HEK293 (cell line): ENCODE results near the gene GALNT6.

ENCODE experiments used
- CTCF ChIA-PET: fragments of 350-600 bp; formaldehyde crosslinking; extraction: SDS; loops from one replicate; lab custom pipeline; 2021; ENCODE audit warnings: antibody characterized with exemption; lab: Yijun Ruan, JAX
- POLR2A ChIA-PET: fragments of 300-600 bp; formaldehyde crosslinking; extraction: SDS; loops from one replicate; lab custom pipeline; 2020; ENCODE audit warnings: antibody characterized with exemption, inconsistent platforms; lab: Yijun Ruan, JAX
- H3K27ac ChIP-seq: fragments of 200-500 bp; sonication (Bioruptor generic); 2 replicates; pipeline ENCODE4 v1.5.1; 2014; ENCODE audit warnings: low read depth, low read length, control low read depth, inconsistent platforms; ENCODE audit errors: extremely low read depth
- H3K36me3 ChIP-seq, 2 experiments: fragments of 200-500 bp in 1 of 2; sonication (Bioruptor generic) in 1 of 2; 1 replicate in 1 of 2; 2 replicates in 1 of 2; pipeline ENCODE4 v1.5.1; 2014 to 2017; ENCODE audit warnings: inconsistent platforms in 2 of 2, low read length in 2 of 2; ENCODE audit not compliant: control insufficient read depth in 2 of 2, insufficient read depth in 1 of 2
- H3K4me1 ChIP-seq: fragments of 200-500 bp; sonication (Bioruptor generic); 2 replicates; pipeline ENCODE4 v1.5.1; 2014; ENCODE audit warnings: mild to moderate bottlenecking, low read length, inconsistent platforms; ENCODE audit not compliant: control insufficient read depth, insufficient read depth
- H3K4me3 ChIP-seq: 2 replicates; pipeline ENCODE4 v1.5.1; 2011; ENCODE audit warnings: low read depth, mild to moderate bottlenecking, control low read depth, low read length, moderate library complexity
- H3K9me3 ChIP-seq: fragments of 200-500 bp; sonication (Bioruptor generic); 2 replicates; pipeline ENCODE4 v1.5.1; 2014; ENCODE audit warnings: low read depth, low read length, inconsistent platforms; ENCODE audit not compliant: control insufficient read depth, insufficient read depth
- GFI1B ChIP-seq: fragments of 450-650 bp; formaldehyde crosslinking; IDR thresholded peaks from 2 replicates; pipeline ENCODE4 v1.5.1; 2016; ENCODE audit warnings: missing biosample characterization, missing genetic modification characterization
- IKZF3 ChIP-seq: fragments of 450-650 bp; IDR thresholded peaks from 2 replicates; pipeline ENCODE4 v1.5.0; 2018; ENCODE audit warnings: missing biosample characterization, mild to moderate bottlenecking, missing genetic modification characterization, moderate library complexity
- SCRT2 ChIP-seq: fragments of 450-650 bp; formaldehyde crosslinking; IDR thresholded peaks from 2 replicates; pipeline ENCODE4 v1.5.1; 2016; ENCODE audit warnings: missing biosample characterization, missing genetic modification characterization
- SP7 ChIP-seq: fragments of 450-650 bp; formaldehyde crosslinking; IDR thresholded peaks from 2 replicates; pipeline ENCODE4 v1.5.1; 2016; ENCODE audit warnings: missing biosample characterization, missing genetic modification characterization
- TCF7L2 ChIP-seq: IDR thresholded peaks from 2 replicates; pipeline ENCODE4 v1.6.1; 2011; ENCODE audit warnings: low read depth, mild to moderate bottlenecking, inconsistent platforms, low read length, moderate library complexity, borderline replicate concordance
- ZBTB21 ChIP-seq: fragments of 450-650 bp; formaldehyde crosslinking; IDR thresholded peaks from 2 replicates; pipeline ENCODE4 v1.5.1; 2017; ENCODE audit warnings: missing biosample characterization, missing genetic modification characterization
- ZNF114 ChIP-seq: fragments of 450-650 bp; formaldehyde crosslinking; IDR thresholded peaks from 2 replicates; pipeline ENCODE4 v1.5.0; 2017; ENCODE audit warnings: missing biosample characterization, missing genetic modification characterization
- ZNF140 ChIP-seq: fragments of 450-650 bp; formaldehyde crosslinking; IDR thresholded peaks from 2 replicates; pipeline ENCODE4 v1.5.1; 2016; ENCODE audit warnings: missing biosample characterization, missing genetic modification characterization
- ZNF19 ChIP-seq: fragments of 450-650 bp; formaldehyde crosslinking; IDR thresholded peaks from 2 replicates; pipeline ENCODE4; 2016; ENCODE audit warnings: missing biosample characterization, missing genetic modification characterization, low read depth
- ZNF335 ChIP-seq: fragments of 450-650 bp; formaldehyde crosslinking; conservative IDR thresholded peaks from 2 replicates; pipeline ENCODE4 v1.5.1; 2016; ENCODE audit warnings: missing biosample characterization, missing genetic modification characterization
- ZNF423 ChIP-seq: fragments of 450-650 bp; formaldehyde crosslinking; IDR thresholded peaks from 2 replicates; pipeline ENCODE4 v1.5.1; 2016; ENCODE audit warnings: missing biosample characterization, missing genetic modification characterization
- ZNF654 ChIP-seq: fragments of 450-650 bp; formaldehyde crosslinking; IDR thresholded peaks from 2 replicates; pipeline ENCODE4 v1.5.1; 2016; ENCODE audit warnings: low read depth, missing biosample characterization, missing genetic modification characterization
- ZNF670 ChIP-seq: fragments of 450-650 bp; formaldehyde crosslinking; IDR thresholded peaks from 2 replicates; pipeline ENCODE4 v1.5.1; 2016; ENCODE audit warnings: missing biosample characterization, missing genetic modification characterization, low read depth
- ZNF776 ChIP-seq: fragments of 450-650 bp; formaldehyde crosslinking; IDR thresholded peaks from 2 replicates; pipeline ENCODE4 v1.5.0; 2017; ENCODE audit warnings: missing biosample characterization, missing genetic modification characterization, borderline replicate concordance
- ZNF792 ChIP-seq: fragments of 450-650 bp; formaldehyde crosslinking; IDR thresholded peaks from 2 replicates; pipeline ENCODE4 v1.5.1; 2016; ENCODE audit warnings: missing biosample characterization, missing genetic modification characterization
- ZNF830 ChIP-seq: fragments of 450-650 bp; IDR thresholded peaks from 2 replicates; pipeline ENCODE4 v1.5.0; 2018; ENCODE audit warnings: missing biosample characterization, missing genetic modification characterization, low read depth, mild to moderate bottlenecking, moderate library complexity
- TF ChIP-seq, protein P1 (sequence below): fragments of 450-650 bp; formaldehyde crosslinking; IDR thresholded peaks from 2 replicates; pipeline ENCODE4 v1.5.1; 2016; ENCODE audit warnings: missing biosample characterization, missing genetic modification characterization
- TF ChIP-seq, protein P2 (sequence below): sonication (generic); formaldehyde crosslinking; IDR thresholded peaks from 2 replicates; pipeline ENCODE4 v1.8.1; 2022; ENCODE audit warnings: mild to moderate bottlenecking, moderate library complexity, missing genetic modification reagents
- TF ChIP-seq, protein P3 (sequence below): fragments of 450-650 bp; formaldehyde crosslinking; IDR thresholded peaks from 2 replicates; pipeline ENCODE4 v1.5.1; 2016; ENCODE audit warnings: missing biosample characterization, missing genetic modification characterization
- TF ChIP-seq, protein P4 (sequence below): fragments of 450-650 bp; formaldehyde crosslinking; IDR thresholded peaks from 2 replicates; pipeline ENCODE4 v1.5.1; 2016; ENCODE audit warnings: missing biosample characterization, missing genetic modification characterization, low read depth
- TF ChIP-seq, protein P5 (sequence below): fragments of 450-650 bp; formaldehyde crosslinking; IDR thresholded peaks from 2 replicates; pipeline ENCODE4 v1.5.1; 2016; ENCODE audit warnings: missing biosample characterization, missing genetic modification characterization

Gene GALNT6

DNA sequence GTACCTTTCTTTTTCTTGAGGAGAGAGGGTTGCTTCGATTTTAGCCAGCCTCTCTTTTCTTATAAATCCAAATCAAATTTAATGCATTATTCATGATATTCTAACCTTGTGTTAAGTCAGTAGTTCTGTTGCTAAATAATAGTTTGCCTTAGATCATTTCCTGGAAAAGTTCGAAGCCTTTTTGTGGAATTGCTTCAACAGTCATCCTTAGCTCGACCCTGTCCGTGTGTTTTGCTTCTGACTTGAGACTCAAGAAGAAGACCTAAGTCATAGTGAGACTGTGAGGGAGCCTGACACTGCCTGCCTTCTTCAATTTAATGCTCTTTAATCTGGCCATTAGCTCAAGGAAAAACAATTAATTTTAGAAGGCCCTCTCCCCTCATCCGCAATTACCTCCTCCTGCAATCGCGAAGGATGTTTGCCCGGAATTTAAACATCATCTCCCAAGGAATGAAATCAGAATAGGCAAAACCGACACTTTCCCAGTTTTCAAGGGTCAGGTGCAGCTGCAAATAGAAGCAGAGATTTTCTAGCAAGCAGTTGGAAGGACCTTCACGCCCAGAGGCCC lies 33.0 kb upstream of the GALNT6 start:
- no peaks in the 10 kb centered on the region for H3K9me3 ChIP-seq
- H3K36me3 ChIP-seq: no peaks in the 10 kb centered on the region
- no peak overlapping the region for H3K27ac ChIP-seq
- TF ChIP-seq ZNF335 (tag by site-specific recombination): peak; percentile 97
- no peak for TF ChIP-seq ZNF19 (tag by site-specific recombination)
- no peak for TF ChIP-seq ZNF423 (tag by site-specific recombination)
- TF ChIP-seq GFI1B (tag by site-specific recombination): 0 out of 2 replicates have a peak, but pooled peaks have one; percentile 36
- no peak for TF ChIP-seq SP7 (tag by site-specific recombination)
- TF ChIP-seq ZNF114 (tag by site-specific recombination): no peak
- ChIA-PET POLR2A (interaction anchor here (0.6 kb wide), 1 partner anchor 404 kb away, joined by 5 read pairs; no protein-coding TSS in a partner anchor), CTCF (interaction anchor here (0.8 to 3.4 kb wide), 12 partner anchors 14 to 451 kb away, joined by 3 to 31 read pairs (median 4); no protein-coding TSS in a partner anchor)
- H3K4me3 ChIP-seq: peak overlapping the region; percentile 73; the same call in 1 of the 2 replicates
- peaks cover 4% of the 10 kb centered on the region for H3K4me1 ChIP-seq

DNA sequence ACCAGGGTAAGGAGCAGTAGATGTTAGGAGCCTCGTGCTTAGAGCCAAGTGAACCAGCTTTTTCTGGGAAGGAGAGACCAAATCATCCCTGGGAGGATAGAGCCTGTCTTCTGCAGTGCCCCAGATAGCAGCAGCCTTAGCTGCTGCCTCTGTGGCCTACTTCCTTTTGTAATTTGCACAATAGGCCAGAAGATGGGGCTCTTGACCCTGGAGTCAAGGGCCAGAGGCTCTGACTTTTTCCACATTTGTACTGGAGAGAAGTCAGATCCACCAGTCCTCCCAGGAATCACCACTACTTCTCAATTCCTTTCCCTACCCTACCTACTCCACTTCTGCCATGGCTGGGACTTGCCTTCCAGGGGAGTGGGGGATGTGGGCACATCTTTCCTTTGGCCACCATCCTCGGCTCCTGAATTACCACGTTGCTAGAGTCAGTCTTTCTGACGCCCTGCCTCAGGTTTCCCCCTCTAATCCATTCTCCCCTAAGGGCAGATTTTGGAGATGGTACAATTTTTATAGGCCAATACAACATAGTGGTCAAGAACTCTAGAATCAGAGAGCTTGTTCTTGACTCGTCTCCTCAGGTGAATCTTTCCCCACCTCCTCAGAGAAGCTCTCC lies 30.2 kb upstream of the GALNT6 start:
- Histone ChIP-seq H3K4me3 (no peak overlapping the region), H3K9me3 (no peaks in the 10 kb centered on the region), H3K27ac (no peak overlapping the region), H3K4me1 (peaks cover 4% of the 10 kb centered on the region), H3K36me3 (no peaks in the 10 kb centered on the region)
- TF ChIP-seq ZNF670 (tag by site-specific recombination) (no peak), ZNF792 (no peak), IKZF3 (tag by site-specific recombination) (peak; percentile 54; the same call in 1 of the 2 replicates), ZBTB21 (tag by site-specific recombination) (no peak), SCRT2 (no peak), TCF7L2 (no peak), ZNF654 (tag by site-specific recombination) (peak; percentile 94), ZNF776 (tag by site-specific recombination) (no peak), ZNF830 (tag by site-specific recombination) (no peak), ZNF140 (no peak)
- TF ChIP-seq, protein P1, sequence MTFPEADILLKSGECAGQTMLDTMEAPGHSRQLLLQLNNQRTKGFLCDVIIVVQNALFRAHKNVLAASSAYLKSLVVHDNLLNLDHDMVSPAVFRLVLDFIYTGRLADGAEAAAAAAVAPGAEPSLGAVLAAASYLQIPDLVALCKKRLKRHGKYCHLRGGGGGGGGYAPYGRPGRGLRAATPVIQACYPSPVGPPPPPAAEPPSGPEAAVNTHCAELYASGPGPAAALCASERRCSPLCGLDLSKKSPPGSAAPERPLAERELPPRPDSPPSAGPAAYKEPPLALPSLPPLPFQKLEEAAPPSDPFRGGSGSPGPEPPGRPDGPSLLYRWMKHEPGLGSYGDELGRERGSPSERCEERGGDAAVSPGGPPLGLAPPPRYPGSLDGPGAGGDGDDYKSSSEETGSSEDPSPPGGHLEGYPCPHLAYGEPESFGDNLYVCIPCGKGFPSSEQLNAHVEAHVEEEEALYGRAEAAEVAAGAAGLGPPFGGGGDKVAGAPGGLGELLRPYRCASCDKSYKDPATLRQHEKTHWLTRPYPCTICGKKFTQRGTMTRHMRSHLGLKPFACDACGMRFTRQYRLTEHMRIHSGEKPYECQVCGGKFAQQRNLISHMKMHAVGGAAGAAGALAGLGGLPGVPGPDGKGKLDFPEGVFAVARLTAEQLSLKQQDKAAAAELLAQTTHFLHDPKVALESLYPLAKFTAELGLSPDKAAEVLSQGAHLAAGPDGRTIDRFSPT: no peak
- TF ChIP-seq, protein P2, sequence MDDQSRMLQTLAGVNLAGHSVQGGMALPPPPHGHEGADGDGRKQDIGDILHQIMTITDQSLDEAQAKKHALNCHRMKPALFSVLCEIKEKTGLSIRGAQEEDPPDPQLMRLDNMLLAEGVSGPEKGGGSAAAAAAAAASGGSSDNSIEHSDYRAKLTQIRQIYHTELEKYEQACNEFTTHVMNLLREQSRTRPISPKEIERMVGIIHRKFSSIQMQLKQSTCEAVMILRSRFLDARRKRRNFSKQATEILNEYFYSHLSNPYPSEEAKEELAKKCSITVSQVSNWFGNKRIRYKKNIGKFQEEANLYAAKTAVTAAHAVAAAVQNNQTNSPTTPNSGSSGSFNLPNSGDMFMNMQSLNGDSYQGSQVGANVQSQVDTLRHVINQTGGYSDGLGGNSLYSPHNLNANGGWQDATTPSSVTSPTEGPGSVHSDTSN (CRISPR knock-in tag): no peak
- TF ChIP-seq, protein P3, sequence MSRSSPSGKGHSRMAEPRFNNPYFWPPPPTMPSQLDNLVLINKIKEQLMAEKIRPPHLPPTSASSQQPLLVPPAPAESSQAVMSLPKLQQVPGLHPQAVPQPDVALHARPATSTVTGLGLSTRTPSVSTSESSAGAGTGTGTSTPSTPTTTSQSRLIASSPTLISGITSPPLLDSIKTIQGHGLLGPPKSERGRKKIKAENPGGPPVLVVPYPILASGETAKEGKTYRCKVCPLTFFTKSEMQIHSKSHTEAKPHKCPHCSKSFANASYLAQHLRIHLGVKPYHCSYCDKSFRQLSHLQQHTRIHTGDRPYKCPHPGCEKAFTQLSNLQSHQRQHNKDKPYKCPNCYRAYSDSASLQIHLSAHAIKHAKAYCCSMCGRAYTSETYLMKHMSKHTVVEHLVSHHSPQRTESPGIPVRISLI (tag by site-specific recombination): no peak
- TF ChIP-seq, protein P4, sequence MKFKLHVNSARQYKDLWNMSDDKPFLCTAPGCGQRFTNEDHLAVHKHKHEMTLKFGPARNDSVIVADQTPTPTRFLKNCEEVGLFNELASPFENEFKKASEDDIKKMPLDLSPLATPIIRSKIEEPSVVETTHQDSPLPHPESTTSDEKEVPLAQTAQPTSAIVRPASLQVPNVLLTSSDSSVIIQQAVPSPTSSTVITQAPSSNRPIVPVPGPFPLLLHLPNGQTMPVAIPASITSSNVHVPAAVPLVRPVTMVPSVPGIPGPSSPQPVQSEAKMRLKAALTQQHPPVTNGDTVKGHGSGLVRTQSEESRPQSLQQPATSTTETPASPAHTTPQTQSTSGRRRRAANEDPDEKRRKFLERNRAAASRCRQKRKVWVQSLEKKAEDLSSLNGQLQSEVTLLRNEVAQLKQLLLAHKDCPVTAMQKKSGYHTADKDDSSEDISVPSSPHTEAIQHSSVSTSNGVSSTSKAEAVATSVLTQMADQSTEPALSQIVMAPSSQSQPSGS (tag by site-specific recombination): no peak
- TF ChIP-seq, protein P5, sequence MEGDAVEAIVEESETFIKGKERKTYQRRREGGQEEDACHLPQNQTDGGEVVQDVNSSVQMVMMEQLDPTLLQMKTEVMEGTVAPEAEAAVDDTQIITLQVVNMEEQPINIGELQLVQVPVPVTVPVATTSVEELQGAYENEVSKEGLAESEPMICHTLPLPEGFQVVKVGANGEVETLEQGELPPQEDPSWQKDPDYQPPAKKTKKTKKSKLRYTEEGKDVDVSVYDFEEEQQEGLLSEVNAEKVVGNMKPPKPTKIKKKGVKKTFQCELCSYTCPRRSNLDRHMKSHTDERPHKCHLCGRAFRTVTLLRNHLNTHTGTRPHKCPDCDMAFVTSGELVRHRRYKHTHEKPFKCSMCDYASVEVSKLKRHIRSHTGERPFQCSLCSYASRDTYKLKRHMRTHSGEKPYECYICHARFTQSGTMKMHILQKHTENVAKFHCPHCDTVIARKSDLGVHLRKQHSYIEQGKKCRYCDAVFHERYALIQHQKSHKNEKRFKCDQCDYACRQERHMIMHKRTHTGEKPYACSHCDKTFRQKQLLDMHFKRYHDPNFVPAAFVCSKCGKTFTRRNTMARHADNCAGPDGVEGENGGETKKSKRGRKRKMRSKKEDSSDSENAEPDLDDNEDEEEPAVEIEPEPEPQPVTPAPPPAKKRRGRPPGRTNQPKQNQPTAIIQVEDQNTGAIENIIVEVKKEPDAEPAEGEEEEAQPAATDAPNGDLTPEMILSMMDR (tag by site-specific recombination): peak; percentile 78
- POLR2A ChIA-PET: no interaction called here
- CTCF ChIA-PET: interaction anchor here (0.6 to 5.7 kb wide), 45 partner anchors 9 to 1570 kb away, joined by 3 to 115 read pairs (median 3); a partner anchor contains a TSS
